Stimulated activated CD8-positive, alpha-beta memory T cell treated with anti-CD3 and anti-CD28 coated beads, Interleukin-15, amount 100 ng/mL, for 1 hour (primary cell): ENCODE measurements around the gene ATP1A4.

Experiments
- DNase-seq: peaks from one replicate; pipeline ENCODE4 v3.0.0-alpha.2; 2020; ENCODE audit warnings: low read depth

The ATP1A4 gene

DNA sequence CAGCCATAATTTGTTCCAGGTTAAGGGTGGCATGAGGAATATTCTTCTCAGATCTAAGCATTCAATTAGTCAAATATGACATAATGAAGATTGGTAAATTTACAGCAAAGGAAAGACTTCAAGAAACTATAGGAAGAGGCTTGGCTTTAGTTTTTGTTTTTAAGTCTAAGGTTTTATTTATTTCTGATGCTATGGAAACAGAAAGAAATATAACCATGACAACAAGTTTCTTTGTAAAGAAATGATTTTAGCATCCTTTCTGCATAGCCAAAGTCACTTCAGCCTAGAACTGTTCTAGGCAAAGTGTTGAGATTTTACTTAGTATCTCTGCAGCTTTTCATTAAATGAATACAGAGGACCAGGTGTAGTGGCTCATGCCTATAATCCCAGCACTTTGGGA, 81.5 kb downstream of the ATP1A4 start:
- no peak for DNase-seq
